HG02852 (cell line): ENCODE data around the gene AUNIP.

ENCODE experiments used
- ATAC-seq: cut with Tn5 transposase; IDR thresholded peaks from one replicate; pipeline ENCODE4 v1.9.1; 2021; ENCODE audit warnings: mild to moderate bottlenecking, moderate library complexity; ENCODE audit not compliant: unreplicated experiment

AUNIP gene

GRCh38 chr1:25797939-25798338 is 61.3 kb downstream of the AUNIP start:
- no peak for ATAC-seq

DNA sequence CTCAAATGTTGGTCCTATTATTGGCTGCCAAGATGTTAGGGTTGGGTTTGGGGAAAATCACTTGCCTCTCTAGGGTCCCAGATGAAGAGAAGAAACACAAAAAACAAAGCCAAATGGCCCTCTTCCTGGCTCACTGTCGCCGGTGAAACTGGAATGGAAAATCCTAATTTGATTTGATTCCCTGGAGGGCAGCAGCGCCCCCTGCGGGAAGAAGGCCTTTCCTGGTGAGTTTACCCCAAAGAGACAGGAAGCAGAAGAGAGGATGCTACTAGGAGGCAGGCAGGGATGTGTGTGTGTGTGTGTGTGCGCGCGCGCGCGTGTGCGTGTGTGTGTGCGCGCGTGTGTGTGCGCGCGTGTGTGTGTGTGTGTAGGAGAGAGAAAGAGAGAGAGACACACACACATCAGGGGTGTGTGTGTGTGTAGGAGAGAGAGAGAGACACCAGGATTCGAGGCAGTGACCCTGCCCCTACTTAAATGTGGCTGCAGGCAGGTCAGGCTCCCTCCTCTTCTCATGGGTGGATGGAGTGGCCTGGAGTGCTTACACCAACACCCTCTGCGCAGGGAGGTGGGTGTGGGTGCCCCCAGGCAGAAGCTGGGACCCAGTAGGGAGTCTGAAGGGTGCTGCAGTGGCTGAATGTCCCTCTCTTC is 62.3 kb downstream of the AUNIP start:
- ATAC-seq, result no peak

GRCh38 chr1:25795946-25796810 is 63.1 kb downstream of the AUNIP start:
- ATAC-seq, result no peak

DNA sequence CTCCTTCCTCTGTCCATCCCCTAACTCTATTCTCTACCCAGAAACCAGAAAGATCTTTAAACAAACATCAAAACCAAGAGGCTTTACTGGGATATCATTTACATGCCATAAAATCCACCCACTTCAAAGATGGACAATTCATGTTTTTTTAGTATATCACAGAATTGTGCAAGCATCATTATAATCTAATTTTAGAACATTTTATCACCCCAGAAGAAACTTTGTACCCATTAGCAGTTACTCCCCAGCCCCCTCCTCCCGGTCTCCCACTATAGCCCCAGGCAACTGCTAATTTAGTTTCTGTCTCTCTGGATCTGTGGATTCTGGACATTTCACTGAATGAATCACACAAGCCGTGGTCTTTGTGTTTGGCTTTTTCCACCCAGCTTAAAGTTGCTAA is 64.0 kb downstream of the AUNIP start:
- no peak for ATAC-seq

GRCh38 chr1:25794325-25794724 is 64.9 kb downstream of the AUNIP start:
- ATAC-seq, result no peak

DNA sequence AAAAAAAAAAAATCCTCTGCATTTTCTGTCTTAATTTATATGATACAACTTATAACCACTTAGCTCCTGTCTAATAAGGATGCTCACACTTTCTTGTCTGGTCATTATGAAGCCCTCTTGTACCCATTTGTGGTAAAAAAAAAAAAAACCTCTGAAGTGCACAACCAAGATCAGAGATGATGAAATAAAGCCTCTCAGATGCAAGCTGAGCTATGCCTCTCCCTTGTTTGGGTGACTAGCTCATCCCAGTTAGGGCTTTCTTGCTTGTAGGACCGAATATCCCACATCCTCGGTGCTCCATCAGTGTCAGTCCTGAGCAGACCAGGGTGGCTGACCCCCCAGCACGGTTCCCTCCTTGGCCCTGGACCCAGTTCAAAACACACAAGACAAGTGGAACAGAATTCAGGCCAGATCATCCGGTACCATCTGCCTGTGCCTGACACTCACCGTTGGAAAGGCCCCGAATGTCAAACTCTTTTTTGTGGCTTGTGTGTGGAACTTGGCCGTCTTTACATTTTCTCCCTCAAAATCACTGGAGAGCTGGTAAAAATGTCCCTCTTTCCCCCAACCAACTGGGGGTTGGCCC is 65.6 kb downstream of the AUNIP start:
- no peak for ATAC-seq

DNA sequence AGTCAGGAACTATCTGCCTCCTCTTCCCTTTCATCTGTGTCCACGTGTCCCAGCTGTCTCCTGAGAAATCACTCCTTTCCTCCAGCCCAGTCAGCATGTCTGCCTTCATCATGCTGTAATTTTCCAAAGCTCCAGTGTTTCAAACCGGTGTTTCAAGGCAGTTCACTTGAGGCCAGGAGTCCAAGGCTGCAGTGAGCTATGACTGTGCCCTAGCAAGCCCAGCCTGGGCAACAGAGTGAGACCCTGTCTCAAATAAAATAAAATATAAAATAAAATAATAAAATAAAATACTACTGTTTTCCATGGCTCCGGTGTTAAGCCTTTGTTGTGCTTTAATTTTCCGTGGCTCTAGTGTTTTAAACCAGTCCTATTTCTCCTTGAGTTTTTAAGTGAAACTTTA is 67.1 kb downstream of the AUNIP start:
- ATAC-seq, result no peak

DNA sequence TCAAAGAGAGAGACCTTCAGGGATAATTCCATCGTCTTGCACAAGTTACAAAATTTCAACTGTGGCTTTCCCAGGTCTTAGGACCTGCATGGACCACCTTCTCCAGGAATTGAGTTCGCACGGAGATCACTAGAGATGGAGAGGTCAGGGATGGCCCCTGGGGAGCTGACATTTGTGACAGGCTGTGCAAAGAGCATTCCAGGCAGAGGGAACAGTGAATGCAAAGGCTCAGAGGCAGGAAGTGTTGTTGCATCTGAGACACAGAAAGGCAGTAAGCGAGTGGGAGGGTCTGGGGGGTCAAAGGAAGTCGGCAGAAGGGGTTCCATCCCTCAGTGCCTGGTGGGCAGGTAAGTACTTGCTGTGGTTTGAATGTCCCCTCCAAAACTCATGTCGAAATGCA is 68.8 kb downstream of the AUNIP start:
- no peak for ATAC-seq

DNA sequence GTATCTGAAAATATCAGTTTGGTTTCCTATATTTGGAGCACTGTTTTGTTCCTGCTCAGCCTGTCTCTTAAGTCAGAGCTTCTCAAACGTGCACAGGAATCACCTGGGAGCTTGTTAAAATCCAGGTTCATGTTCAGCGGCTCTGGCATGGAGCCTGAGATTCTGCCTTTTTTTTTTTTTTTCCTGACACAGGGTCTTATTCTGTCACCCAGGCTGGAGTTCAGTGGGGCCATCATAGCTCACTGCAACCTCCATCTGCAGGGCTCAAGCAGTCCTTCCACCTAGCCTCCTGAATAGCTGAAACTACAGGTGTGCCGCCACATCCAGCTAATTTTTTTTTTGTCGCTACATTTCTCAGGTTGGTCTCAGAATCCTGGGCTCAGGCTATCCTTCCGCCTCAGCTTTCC is 71.5 kb downstream of the AUNIP start:
- no peak for ATAC-seq

DNA sequence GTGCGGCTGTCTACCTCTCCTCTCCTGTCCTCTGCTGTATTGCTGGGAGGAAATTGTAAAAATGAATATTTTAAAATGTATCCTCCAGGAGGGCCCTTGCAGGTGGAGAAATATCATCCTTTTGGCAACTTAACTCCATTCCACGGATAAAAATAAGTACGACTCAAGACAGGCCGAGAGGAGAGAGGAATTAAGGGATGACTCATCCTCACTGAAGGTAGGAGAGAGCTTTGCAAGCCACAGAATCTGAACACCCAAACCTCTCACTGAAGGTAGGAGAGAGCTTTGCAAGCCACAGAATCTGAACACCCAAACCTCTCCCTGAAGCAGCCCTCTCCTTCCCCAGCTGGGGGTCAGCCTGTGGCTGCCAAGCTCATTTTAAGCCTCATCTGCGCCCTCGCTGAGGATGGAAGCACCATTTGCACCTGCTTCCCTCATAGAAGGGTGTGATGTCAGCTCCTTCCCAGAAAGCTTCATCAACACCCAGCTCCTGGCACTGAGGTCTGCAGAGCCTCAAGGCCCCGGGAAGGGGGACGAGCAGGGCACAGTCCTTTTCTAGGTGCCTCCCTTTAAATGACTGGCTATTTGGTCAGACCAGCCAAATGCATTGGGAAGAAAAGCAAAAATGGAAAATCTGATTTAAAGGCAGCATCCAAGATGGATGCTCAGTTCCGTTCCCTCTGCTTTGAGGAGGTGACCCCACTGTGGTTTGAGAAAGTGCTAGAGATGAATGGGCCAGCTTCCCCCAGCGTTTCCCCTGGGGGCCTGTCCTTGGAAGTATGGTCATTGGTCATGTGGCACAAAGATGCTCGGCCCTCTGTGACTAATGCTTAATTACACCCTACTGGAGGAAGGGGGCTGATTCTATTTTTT is 72.1 kb downstream of the AUNIP start:
- ATAC-seq, result no peak

- no peak for ATAC-seq
Observed at GRCh38 chr1:25785333-25786067, 73.8 kb downstream of the AUNIP start.

DNA sequence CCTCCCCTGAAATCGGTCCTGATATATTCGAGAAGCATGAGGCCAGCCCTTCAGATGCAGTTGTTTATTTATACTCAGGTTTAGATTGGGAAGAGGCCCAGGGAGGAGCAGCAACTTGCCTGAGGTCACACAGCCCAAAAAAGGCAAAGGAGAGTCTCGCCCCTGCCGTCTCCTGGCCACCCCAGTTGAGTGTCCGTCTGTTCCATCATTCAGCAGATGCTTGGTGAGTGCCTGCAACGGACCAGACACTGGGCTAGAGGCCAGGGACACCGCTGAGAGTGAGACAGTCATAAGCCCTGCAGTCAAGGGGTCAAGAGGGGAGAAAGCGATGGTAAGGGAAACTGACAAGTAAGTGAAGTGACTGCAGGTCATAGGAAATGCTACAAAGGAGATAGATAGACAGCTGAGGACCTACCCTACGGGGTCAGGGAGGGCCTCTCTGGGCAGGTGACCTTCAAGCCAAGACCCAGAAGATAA is 74.6 kb downstream of the AUNIP start:
- ATAC-seq, result no peak
